ENCODE results near the gene PTGIS.

PTGIS gene

GRCh38 chr20:49460916-49461315, 107.0 kb downstream of the PTGIS start:
- no peak for DNase-seq

GRCh38 chr20:49460131-49460530, 107.8 kb downstream of the PTGIS start:
- no peak for DNase-seq

- no peak for DNase-seq
These were observed 108.3 kb downstream of the PTGIS start for GRCh38 chr20:49459684-49460083.

GRCh38 chr20:49457444-49457843, 110.5 kb downstream of the PTGIS start:
- DNase-seq = no peak

- no peak for DNase-seq
These were observed 111.3 kb downstream of the PTGIS start for GRCh38 chr20:49456646-49457045.

GRCh38 chr20:49455691-49456090, 112.2 kb downstream of the PTGIS start:
- DNase-seq = no peak
